B cell (primary cell): Measurements from ENCODE around the gene VTI1A. TPM values are rescaled to one million over a fixed set of nuclear protein-coding genes. Genes with fewer than 3 reads are reported as not detected.

ENCODE experiments used
- ATAC-seq: fragments of 200-7000 bp; cut with Tn5 transposase; one replicate; pipeline ENCODE4 v1.10.0; 2021; ENCODE audit warnings: low read depth, mild to moderate bottlenecking, moderate number of reproducible peaks, moderate library complexity
- CTCF ChIA-PET: fragments of 350-600 bp; sonication (Branson Sonifier 250); formaldehyde crosslinking; loops from one replicate; lab custom pipeline; 2021; ENCODE audit warnings: antibody characterized with exemption, inconsistent platforms; lab: Charles Lee
- POLR2A ChIA-PET: fragments of 350-600 bp; sonication (Branson Sonifier 250); formaldehyde crosslinking; loops from one replicate; lab custom pipeline; 2021; ENCODE audit warnings: antibody characterized with exemption; lab: Charles Lee
- DNase-seq: peaks from one replicate; pipeline ENCODE4 v3.0.0; 2013
- H2AFZ ChIP-seq: 2 replicates; pipeline ENCODE4 v1.6.1; 2012; ENCODE audit warnings: mild to moderate bottlenecking, low read depth, low read length; ENCODE audit not compliant: insufficient read depth, poor library complexity, severe bottlenecking
- H3K27ac ChIP-seq, 2 donors: 1 replicate in 1 of 2; 2 replicates in 1 of 2; pipeline ENCODE4 v1.5.1; 2012 to 2013; ENCODE audit warnings: low read length in 2 of 2, mild to moderate bottlenecking in 2 of 2, moderate library complexity in 1 of 2
- H3K27me3 ChIP-seq, 4 experiments: fragments of 200-600 bp in 1 of 4; sonication (generic) in 1 of 4; replicated peaks in 1 of 4; 1 replicate in 2 of 4; 2 replicates in 2 of 4; pipeline versions ENCODE4 v1.6.1 to v1.7.0; 2013 to 2016; ENCODE audit warnings: low read length in 3 of 4, mild to moderate bottlenecking in 2 of 4, mixed read lengths in 1 of 4, moderate library complexity in 1 of 4; ENCODE audit not compliant: insufficient read depth in 4 of 4, control insufficient read depth in 3 of 4; ENCODE audit errors: control extremely low read depth in 1 of 4
- H3K36me3 ChIP-seq, 2 experiments: replicated peaks in 1 of 2; 1 replicate in 1 of 2; 2 replicates in 1 of 2; pipeline versions ENCODE4 v1.6.1 to v1.7.1; 2013; ENCODE audit warnings: low read length in 1 of 2; ENCODE audit not compliant: insufficient read depth in 2 of 2, control insufficient read depth in 1 of 2; ENCODE audit errors: control extremely low read depth in 1 of 2, extremely low read depth in 1 of 2
- H3K4me1 ChIP-seq, 2 donors: fragments of 200-600 bp in 1 of 2; sonication (generic) in 1 of 2; 1 replicate in 1 of 2; 2 replicates in 1 of 2; pipeline versions ENCODE4 v1.5.1 to v1.6.1; 2013 to 2017; ENCODE audit warnings: low read length in 2 of 2; ENCODE audit not compliant: control insufficient read depth in 2 of 2, insufficient read depth in 2 of 2
- H3K4me2 ChIP-seq: replicated peaks from 2 replicates; pipeline ENCODE3; 2012; ENCODE audit warnings: mild to moderate bottlenecking, low read depth, low read length; ENCODE audit not compliant: poor library complexity, severe bottlenecking
- H3K4me3 ChIP-seq, 5 experiments: fragments of 200-600 bp in 1 of 5; sonication (generic) in 1 of 5; 1 replicate in 3 of 5; 2 replicates in 2 of 5; pipeline versions ENCODE4 v1.5.1 to v1.7.0; 2011 to 2016; ENCODE audit warnings: low read length in 4 of 5, mild to moderate bottlenecking in 4 of 5, low read depth in 2 of 5, control low read depth in 1 of 5, moderate library complexity in 1 of 5; ENCODE audit not compliant: insufficient read depth in 1 of 5; ENCODE audit errors: control extremely low read depth in 1 of 5, extremely low read depth in 1 of 5
- H3K79me2 ChIP-seq: fragments of 200-600 bp; sonication (generic); one replicate; pipeline ENCODE4 v1.6.0; 2016; ENCODE audit warnings: low read length; ENCODE audit not compliant: control insufficient read depth, insufficient read depth
- H3K9ac ChIP-seq: fragments of 200-600 bp; sonication (generic); 2 replicates; pipeline ENCODE4 v1.6.1; 2017; ENCODE audit warnings: mild to moderate bottlenecking, low read length, moderate library complexity
- H3K9me3 ChIP-seq, 3 donors: one replicate each; pipeline versions ENCODE4 v1.6.1 to v1.7.1; 2013; ENCODE audit warnings: low read length in 2 of 3; ENCODE audit not compliant: control insufficient read depth in 2 of 3, insufficient read depth in 1 of 3; ENCODE audit errors: control extremely low read depth in 1 of 3
- H4K20me1 ChIP-seq: 2 replicates; pipeline ENCODE4 v1.6.0; 2012; ENCODE audit warnings: mild to moderate bottlenecking, low read length; ENCODE audit not compliant: insufficient read depth, control insufficient read depth, poor library complexity, severe bottlenecking
- H3K27ac Mint-ChIP-seq: one replicate; pipeline ENCODE4 v1.8.0; 2021; ENCODE audit warnings: mixed read lengths
- H3K27me3 Mint-ChIP-seq: one replicate; pipeline ENCODE4 v1.8.0; 2021; ENCODE audit warnings: mixed read lengths
- H3K4me1 Mint-ChIP-seq: one replicate; pipeline ENCODE4 v1.8.0; 2021; ENCODE audit warnings: mixed read lengths
- H3K4me3 Mint-ChIP-seq: one replicate; pipeline ENCODE4 v1.8.0; 2021; ENCODE audit warnings: mixed read lengths
- H3K9me3 Mint-ChIP-seq: one replicate; pipeline ENCODE4 v1.8.0; 2022; ENCODE audit warnings: mixed read lengths; ENCODE audit not compliant: insufficient read depth
- EZH2 ChIP-seq: IDR thresholded peaks from 2 replicates; pipeline ENCODE4 v1.6.1; 2012; ENCODE audit warnings: borderline replicate concordance, low read depth, mild to moderate bottlenecking, moderate library complexity, low read length; ENCODE audit not compliant: insufficient read depth, poor library complexity, severe bottlenecking
- WGBS: methylation state at CpG from one replicate; pipeline ENCODE4 v1.1.5; 2013; ENCODE audit warnings: missing lambda C conversion rate; ENCODE audit not compliant: insufficient coverage; 5-methylcytosine and 5-hydroxymethylcytosine counted together
- intact Hi-C: fragments of 100-400 bp; cut with micrococcal nuclease; formaldehyde crosslinking; loops from one replicate; pipeline ENCODE4 v1.10.0; 2022
- polyA plus RNA-seq: library from polyadenylated mRNA; depleted of rRNA; stranded (reverse); fragments of >200 nt; gene quantifications from 2 replicates; pipeline ENCODE4 v1.2.3, GENCODE V29; 2012
- total RNA-seq, 2 donors: library from RNA; stranded (reverse); fragments of 120-200 nt in 1 of 2; gene quantifications; 1 replicate in 1 of 2; 2 replicates in 1 of 2; pipeline versions ENCODE4 v1.2.3 to v1.2.4, GENCODE V29; 2013 to 2022
- TF ChIP-seq, protein P1 (sequence below): fragments of 200-600 bp; IDR thresholded peaks from one replicate; pipeline ENCODE4 v1.8.0; 2022; ENCODE audit warnings: antibody characterized with exemption, mild to moderate bottlenecking

VTI1A gene
- total and polyA plus RNA-seq, 2 donors (not counting 1 experiment from before 2014, with no cell fraction given), result 20.0 to 84.1 TPM

DNA sequence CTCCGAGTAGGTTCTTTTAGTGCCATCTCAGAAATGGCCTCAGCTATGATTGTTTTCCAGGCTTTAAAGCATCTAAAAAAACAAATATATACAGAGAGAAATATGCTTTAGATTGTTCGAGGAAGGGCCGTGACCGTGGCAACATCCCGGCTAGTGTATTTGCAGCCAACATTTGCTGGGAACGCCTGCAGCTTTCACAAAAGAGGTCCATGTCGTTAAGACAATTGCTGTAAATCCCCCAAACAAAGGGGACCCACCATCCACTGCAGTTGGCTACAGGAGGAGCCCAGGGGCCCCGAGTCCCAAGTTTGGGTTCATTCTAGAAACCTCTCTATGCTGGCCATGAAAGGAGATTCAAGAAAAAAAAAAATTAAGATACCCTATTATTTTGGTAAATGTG, 350.2 kb downstream of the VTI1A start:
- Histone ChIP-seq H2AFZ (no peak overlapping the region), H3K4me2 (no peak overlapping the region), H3K9me3 (no peaks in the 10 kb centered on the region), H4K20me1 (no peaks in the 10 kb centered on the region), H3K4me3 (no peak overlapping the region), H3K36me3 (no peaks in the 10 kb centered on the region), H3K27me3 (no peaks in the 10 kb centered on the region), H3K79me2 (no peaks in the 10 kb centered on the region), H3K27ac (no peak overlapping the region), H3K9ac (no peak overlapping the region), H3K4me1 (no peaks in the 10 kb centered on the region)
- intact Hi-C loops, result no loop called here
- DNase-seq (no peak), ATAC-seq (no peak)
- TF ChIP-seq, protein P1, sequence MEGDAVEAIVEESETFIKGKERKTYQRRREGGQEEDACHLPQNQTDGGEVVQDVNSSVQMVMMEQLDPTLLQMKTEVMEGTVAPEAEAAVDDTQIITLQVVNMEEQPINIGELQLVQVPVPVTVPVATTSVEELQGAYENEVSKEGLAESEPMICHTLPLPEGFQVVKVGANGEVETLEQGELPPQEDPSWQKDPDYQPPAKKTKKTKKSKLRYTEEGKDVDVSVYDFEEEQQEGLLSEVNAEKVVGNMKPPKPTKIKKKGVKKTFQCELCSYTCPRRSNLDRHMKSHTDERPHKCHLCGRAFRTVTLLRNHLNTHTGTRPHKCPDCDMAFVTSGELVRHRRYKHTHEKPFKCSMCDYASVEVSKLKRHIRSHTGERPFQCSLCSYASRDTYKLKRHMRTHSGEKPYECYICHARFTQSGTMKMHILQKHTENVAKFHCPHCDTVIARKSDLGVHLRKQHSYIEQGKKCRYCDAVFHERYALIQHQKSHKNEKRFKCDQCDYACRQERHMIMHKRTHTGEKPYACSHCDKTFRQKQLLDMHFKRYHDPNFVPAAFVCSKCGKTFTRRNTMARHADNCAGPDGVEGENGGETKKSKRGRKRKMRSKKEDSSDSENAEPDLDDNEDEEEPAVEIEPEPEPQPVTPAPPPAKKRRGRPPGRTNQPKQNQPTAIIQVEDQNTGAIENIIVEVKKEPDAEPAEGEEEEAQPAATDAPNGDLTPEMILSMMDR, result no peak
- TF ChIP-seq EZH2, result no peak
- Mint-ChIP-seq H3K27me3 (no peaks in the 10 kb centered on the region), H3K4me3 (no peak overlapping the region), H3K4me1 (no peaks in the 10 kb centered on the region), H3K27ac (no peak overlapping the region), H3K9me3 (no peaks in the 10 kb centered on the region)
- ChIA-PET CTCF (no interaction called here), POLR2A (no interaction called here)
- WGBS, result 100% methylated on average over 5 of the region's 8 CpGs

DNA sequence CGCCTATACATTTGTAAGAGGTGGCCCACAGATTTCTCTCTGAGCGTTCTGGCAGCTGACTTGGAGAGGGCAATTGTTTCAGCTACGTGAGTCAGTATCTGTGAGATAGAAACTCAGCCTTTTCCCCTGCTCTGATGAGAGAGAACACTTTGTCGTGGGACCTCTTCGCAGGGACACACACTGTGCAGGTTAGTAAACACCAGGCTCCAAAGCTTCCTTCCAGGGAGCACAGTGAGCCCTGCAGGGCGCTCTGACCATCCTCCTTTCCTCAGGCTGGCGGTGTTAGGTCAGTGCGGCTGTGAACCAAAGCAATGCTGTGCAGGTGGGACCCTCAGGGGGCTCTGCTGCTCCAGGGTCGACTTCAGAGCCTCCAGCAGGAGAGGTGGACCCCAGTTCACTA, 350.8 kb downstream of the VTI1A start:
- Mint-ChIP-seq H3K27me3 (no peaks in the 10 kb centered on the region), H3K9me3 (no peaks in the 10 kb centered on the region), H3K27ac (no peak overlapping the region), H3K4me1 (no peaks in the 10 kb centered on the region), H3K4me3 (no peak overlapping the region)
- DNase-seq (no peak), ATAC-seq (no peak)
- no peaks in the 10 kb centered on the region for H3K9me3 ChIP-seq
- no peak overlapping the region for H3K4me2 ChIP-seq
- H3K36me3 ChIP-seq, result no peaks in the 10 kb centered on the region
- TF ChIP-seq, protein P1, result no peak
- TF ChIP-seq EZH2, result no peak
- no peaks in the 10 kb centered on the region for H3K27me3 ChIP-seq
- intact Hi-C loops, result no loop called here
- H3K4me1 ChIP-seq, result no peaks in the 10 kb centered on the region
- no peak overlapping the region for H3K9ac ChIP-seq
- WGBS, result 99% methylated on average over 9 of the region's 9 CpGs
- H3K27ac ChIP-seq, result no peak overlapping the region
- H2AFZ ChIP-seq, result no peak overlapping the region
- ChIA-PET POLR2A (no interaction called here), CTCF (no interaction called here)
- H4K20me1 ChIP-seq, result no peaks in the 10 kb centered on the region
- H3K79me2 ChIP-seq, result no peaks in the 10 kb centered on the region
- no peak overlapping the region for H3K4me3 ChIP-seq
